Kidney (tissue), 14 donors: ENCODE data around the gene HSPA1B. TPM values are rescaled to one million over a fixed set of nuclear protein-coding genes. Genes with fewer than 3 reads are reported as not detected.
A peak's percentile ranks its signal among the peaks of the same experiment; 100 is the strongest.

Experiments
- DNase-seq, 5 donors: peaks; one replicate each; pipeline ENCODE4 v3.0.0-alpha.2; 2013 to 2020
- FAIRE-seq: peaks from 2 replicates; lab custom pipeline; 2012; peaks lifted over from hg19 to GRCh38; lab: Jason Lieb, UNC
- H3K27ac ChIP-seq, 2 donors: one replicate each; pipeline ENCODE4 v1.7.0; 2013; ENCODE audit warnings: low read depth in 2 of 2, low read length in 2 of 2, inconsistent platforms in 1 of 2
- H3K27me3 ChIP-seq: one replicate; pipeline ENCODE4 v1.7.1; 2013; ENCODE audit warnings: low read length, inconsistent platforms; ENCODE audit not compliant: control insufficient read depth, insufficient read depth
- H3K36me3 ChIP-seq, 3 donors: one replicate each; pipeline versions ENCODE4 v1.7.0 to v1.7.1; 2013; ENCODE audit warnings: low read length in 3 of 3, control low read depth in 1 of 3, inconsistent platforms in 1 of 3; ENCODE audit not compliant: insufficient read depth in 3 of 3, control insufficient read depth in 2 of 3
- H3K4me1 ChIP-seq, 3 donors: one replicate each; pipeline versions ENCODE4 v1.7.0 to v1.7.1; 2013; ENCODE audit warnings: low read length in 3 of 3, inconsistent platforms in 1 of 3, low read depth in 1 of 3; ENCODE audit not compliant: control insufficient read depth in 2 of 3, insufficient read depth in 2 of 3
- H3K4me3 ChIP-seq, 3 donors: one replicate each; pipeline versions ENCODE4 v1.7.0 to v1.8.1; 2013; ENCODE audit warnings: low read length in 3 of 3, control low read depth in 1 of 3, inconsistent platforms in 1 of 3
- H3K9ac ChIP-seq, 3 donors: one replicate each; pipeline versions ENCODE4 v1.7.0 to v1.7.1; 2013; ENCODE audit warnings: low read length in 3 of 3, control low read depth in 1 of 3, inconsistent platforms in 1 of 3
- H3K9me3 ChIP-seq, 3 donors: one replicate each; pipeline versions ENCODE4 v1.7.0 to v1.7.1; 2013; ENCODE audit warnings: low read length in 3 of 3, control low read depth in 1 of 3, inconsistent platforms in 1 of 3; ENCODE audit not compliant: control insufficient read depth in 2 of 3, insufficient read depth in 1 of 3
- CTCF ChIP-seq: IDR thresholded peaks from 3 replicates; pipeline ENCODE4 v1.5.1; 2012; ENCODE audit warnings: mild to moderate bottlenecking, moderate library complexity, borderline replicate concordance; ENCODE audit not compliant: insufficient read depth; ENCODE audit errors: extremely low read depth
- intact Hi-C: fragments of 100-400 bp; cut with DNase I; formaldehyde crosslinking; loops from one replicate; pipeline ENCODE4 v1.11.1; 2022
- polyA plus RNA-seq: library from polyadenylated mRNA; stranded (reverse); fragments of 350-450 nt; fragmentation: Illumina TruSeq; extraction: RNeasy Lipid Tissue Mini Kit (QIAGEN cat#74804); gene quantifications from one replicate; pipeline ENCODE4 v1.2.3, GENCODE V29; 2014; ENCODE audit warnings: low read depth, low replicate concordance; ENCODE audit not compliant: insufficient read depth
- total RNA-seq: library from RNA; stranded (reverse); fragmentation: NEBNext Ultra II Directional; extraction: Animal tissue kit (Norgen Biotek cat#: 25700); gene quantifications from one replicate; pipeline ENCODE4 v1.2.1, GENCODE V29; 2021
- donor health status: control.
- donor health status: control.
- donor health status: control.
- donor health status: control.
- donor health status: control.
- donor health status: DM: yes; HTN: yes; CAD: no.
- donor health status: Normal renal cell carcinoma (clear cell type).

The HSPA1B gene
- total and polyA plus RNA-seq, 2 donors from 2014 or later, result 142 to 175 TPM

GRCh38 chr6:31785475-31785874 lies 42.1 kb upstream of the HSPA1B start:
- H3K9ac ChIP-seq, result no peak overlapping the region
- H3K9me3 ChIP-seq, result no peaks in the 10 kb centered on the region
- H3K4me1 ChIP-seq, result no peaks in the 10 kb centered on the region
- FAIRE-seq (no peak), DNase-seq (peak in 1 of 5 donors; percentile 51)
- H3K27ac ChIP-seq, result no peak overlapping the region
- H3K36me3 ChIP-seq, result peaks cover 0 to 18% (median 15%) of the 10 kb centered on the region in 3 donors
- TF ChIP-seq CTCF, result no peak
- intact Hi-C loops, result no loop called here
- H3K4me3 ChIP-seq, result no peak overlapping the region
- no peaks in the 10 kb centered on the region for H3K27me3 ChIP-seq

- no peaks in the 10 kb centered on the region for H3K36me3 ChIP-seq
These were observed 36.0 kb upstream of the HSPA1B start for GRCh38 chr6:31791324-31792089.

GRCh38 chr6:31792090-31792374 lies 35.5 kb upstream of the HSPA1B start:
- H3K4me3 ChIP-seq, result no peak overlapping the region
- intact Hi-C loops, result no loop called here
- no peaks in the 10 kb centered on the region for H3K36me3 ChIP-seq
- H3K9ac ChIP-seq, result no peak overlapping the region
- H3K27me3 ChIP-seq, result no peaks in the 10 kb centered on the region
- TF ChIP-seq CTCF, result no peak
- no peak overlapping the region for H3K27ac ChIP-seq
- FAIRE-seq, result no peak
- no peaks in the 10 kb centered on the region for H3K9me3 ChIP-seq
- H3K4me1 ChIP-seq, result peaks cover 0 to 5% (median 0%) of the 10 kb centered on the region in 3 donors
- DNase-seq, result no peak

More at GRCh38 chr6:31791324-31792089, 36.0 kb upstream of the HSPA1B start:
- no peak for FAIRE-seq
- Histone ChIP-seq H3K9me3 (no peaks in the 10 kb centered on the region), H3K4me1 (peaks cover 0 to 5% (median 0%) of the 10 kb centered on the region in 3 donors), H3K9ac (no peak overlapping the region), H3K4me3 (no peak overlapping the region), H3K27me3 (no peaks in the 10 kb centered on the region), H3K27ac (no peak overlapping the region)
- peak in 4 of 5 donors; percentile 71 to 85 (median 80) for DNase-seq
- intact Hi-C loops, result no loop called here
- peak; percentile 46 for TF ChIP-seq CTCF
